GM10266 (cell line): ENCODE data around the gene AHCTF1.
"Not testable (repeated sequence)": the region's sequence is repeated elsewhere in the genome, so short reads cannot be mapped to it uniquely, and the experiment has no call there.

Experiments used
- DNase-seq: peaks from one replicate; pipeline ENCODE4 v3.0.0; 2012; ENCODE audit errors: extremely low spot score
- TF ChIP-seq, protein P1 (sequence below): IDR thresholded peaks from 2 replicates; pipeline ENCODE4 v1.5.1; 2012; ENCODE audit warnings: mild to moderate bottlenecking, low read depth; ENCODE audit not compliant: control insufficient read depth, insufficient read depth; ENCODE audit errors: missing control alignments

Gene AHCTF1

DNA sequence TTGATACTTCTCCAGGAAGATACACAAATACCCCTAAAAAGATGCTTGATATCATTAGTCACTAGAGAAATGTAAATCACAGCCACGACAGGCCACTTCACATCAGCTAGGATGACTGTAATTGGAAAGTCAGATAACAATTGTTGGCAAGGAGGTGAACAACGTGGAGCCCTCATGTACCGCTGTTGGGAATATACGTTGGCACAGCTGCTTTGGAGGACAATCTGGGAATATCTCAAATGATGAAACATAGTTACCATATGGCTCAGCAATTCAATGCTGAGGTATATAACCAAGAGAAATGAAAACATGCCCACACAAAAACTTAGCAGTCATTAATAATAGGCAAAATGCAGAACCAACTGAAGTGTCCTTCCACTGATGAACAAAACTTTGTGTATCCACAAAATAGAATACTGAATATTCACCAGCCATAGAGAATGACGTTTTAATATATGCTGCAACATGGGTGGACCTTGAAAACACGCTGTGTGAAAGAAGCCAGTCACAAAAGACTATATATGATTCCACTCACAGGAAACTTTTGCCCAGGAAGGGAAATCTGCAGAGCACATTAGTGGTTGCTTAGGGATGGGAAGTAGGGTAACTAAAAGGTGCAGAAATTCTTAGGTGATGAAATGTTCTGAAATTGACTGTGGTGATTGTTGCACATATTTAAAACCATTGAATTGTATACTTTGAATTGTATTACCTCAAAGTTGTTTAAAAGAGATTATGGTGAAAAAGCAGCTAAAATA, 95.4 kb downstream of the AHCTF1 start:
- DNase-seq = no peak
- TF ChIP-seq, protein P1, sequence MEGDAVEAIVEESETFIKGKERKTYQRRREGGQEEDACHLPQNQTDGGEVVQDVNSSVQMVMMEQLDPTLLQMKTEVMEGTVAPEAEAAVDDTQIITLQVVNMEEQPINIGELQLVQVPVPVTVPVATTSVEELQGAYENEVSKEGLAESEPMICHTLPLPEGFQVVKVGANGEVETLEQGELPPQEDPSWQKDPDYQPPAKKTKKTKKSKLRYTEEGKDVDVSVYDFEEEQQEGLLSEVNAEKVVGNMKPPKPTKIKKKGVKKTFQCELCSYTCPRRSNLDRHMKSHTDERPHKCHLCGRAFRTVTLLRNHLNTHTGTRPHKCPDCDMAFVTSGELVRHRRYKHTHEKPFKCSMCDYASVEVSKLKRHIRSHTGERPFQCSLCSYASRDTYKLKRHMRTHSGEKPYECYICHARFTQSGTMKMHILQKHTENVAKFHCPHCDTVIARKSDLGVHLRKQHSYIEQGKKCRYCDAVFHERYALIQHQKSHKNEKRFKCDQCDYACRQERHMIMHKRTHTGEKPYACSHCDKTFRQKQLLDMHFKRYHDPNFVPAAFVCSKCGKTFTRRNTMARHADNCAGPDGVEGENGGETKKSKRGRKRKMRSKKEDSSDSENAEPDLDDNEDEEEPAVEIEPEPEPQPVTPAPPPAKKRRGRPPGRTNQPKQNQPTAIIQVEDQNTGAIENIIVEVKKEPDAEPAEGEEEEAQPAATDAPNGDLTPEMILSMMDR = no peak

DNA sequence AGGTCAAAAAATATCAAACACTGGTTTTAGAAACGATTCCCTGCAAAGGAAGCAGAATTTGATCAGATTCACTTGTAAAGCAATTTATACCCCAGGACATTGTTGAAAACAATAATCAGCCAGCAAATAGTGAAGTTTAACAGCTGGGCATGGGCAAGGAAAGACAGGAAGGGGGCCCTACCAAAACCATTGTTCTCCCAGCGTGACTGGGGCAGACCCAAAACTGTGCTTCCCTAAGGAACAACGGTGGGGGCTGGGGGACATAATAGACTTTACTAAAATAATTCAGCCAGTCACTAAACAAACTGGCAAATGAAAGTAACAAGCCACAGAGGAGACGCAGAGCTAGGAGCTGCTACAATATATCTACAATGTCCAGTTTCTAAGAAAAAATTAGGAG, 100.2 kb downstream of the AHCTF1 start:
- no peak for DNase-seq
- TF ChIP-seq, protein P1 = no peak

- no peak for DNase-seq
- TF ChIP-seq, protein P1 = no peak
Observed at GRCh38 chr1:246828818-246829217, 102.9 kb downstream of the AHCTF1 start.

GRCh38 chr1:246827396-246827795, 104.4 kb downstream of the AHCTF1 start:
- TF ChIP-seq, protein P1 = no peak
- no peak for DNase-seq

DNA sequence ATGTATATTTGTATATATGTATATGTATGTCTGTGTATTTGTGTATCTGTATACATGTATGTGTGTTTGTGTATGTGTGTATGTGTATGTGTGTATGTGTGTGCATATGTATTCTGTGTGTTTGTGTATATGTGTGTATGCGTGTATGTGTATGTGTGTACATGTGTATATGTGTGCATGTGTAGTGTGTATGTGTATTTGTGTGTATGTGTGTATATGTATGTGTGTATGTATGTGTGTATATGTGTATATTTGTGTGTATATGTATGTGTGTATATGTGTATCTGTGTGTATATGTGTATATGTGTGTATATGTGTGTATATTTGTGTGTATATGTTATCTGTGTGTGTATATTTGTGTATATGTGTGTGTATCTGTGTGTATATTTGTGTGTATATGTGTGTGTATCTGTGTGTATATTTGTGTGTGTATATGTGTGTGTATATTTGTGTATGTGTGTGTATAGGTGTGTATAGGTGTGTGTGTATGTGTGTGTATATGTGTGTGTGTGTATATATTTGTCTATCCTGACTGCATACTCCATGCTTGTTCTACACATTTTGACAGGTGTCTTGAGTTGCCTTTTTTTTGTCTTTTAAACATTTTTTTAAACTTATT, 106.1 kb downstream of the AHCTF1 start:
- TF ChIP-seq, protein P1 = no peak
- DNase-seq = no peak

GRCh38 chr1:246824541-246824940, 107.2 kb downstream of the AHCTF1 start:
- TF ChIP-seq, protein P1 = no peak
- no peak for DNase-seq

GRCh38 chr1:246822154-246822553, 109.6 kb downstream of the AHCTF1 start:
- DNase-seq = not testable (repeated sequence)
